Ascending aorta (tissue), 2 donors: Measurements from ENCODE around the gene NODAL. TPM values are rescaled to one million over a fixed set of nuclear protein-coding genes. Genes with fewer than 3 reads are reported as not detected.

Source experiments
- DNase-seq, 2 donors: peaks; one replicate each; pipeline ENCODE4 v3.0.0-alpha.2; 2019; ENCODE audit warnings: low spot score in 2 of 2
- H3K27ac ChIP-seq, 2 donors: fragments of 200-600 bp; sonication (generic); one replicate each; pipeline ENCODE4 v1.5.1; 2016 to 2017; ENCODE audit warnings: mild to moderate bottlenecking in 1 of 2
- H3K27me3 ChIP-seq: fragments of 200-600 bp; sonication (generic); one replicate; pipeline ENCODE4 v1.5.1; 2017
- H3K36me3 ChIP-seq, 2 donors: fragments of 200-600 bp; sonication (generic); one replicate each; pipeline ENCODE4 v1.5.1; 2016
- H3K4me1 ChIP-seq, 2 donors: fragments of 200-600 bp; sonication (generic); one replicate each; pipeline ENCODE4 v1.5.1; 2016 to 2017; ENCODE audit warnings: mild to moderate bottlenecking in 1 of 2
- H3K4me3 ChIP-seq, 2 donors: fragments of 200-600 bp; sonication (generic); one replicate each; pipeline ENCODE4 v1.5.1; 2016 to 2017; ENCODE audit warnings: mild to moderate bottlenecking in 1 of 2
- H3K9me3 ChIP-seq, 2 donors: fragments of 200-600 bp; sonication (generic); one replicate each; pipeline ENCODE4 v1.5.1; 2016
- CTCF ChIP-seq, 3 experiments: fragments of 200-600 bp in 2 of 3; fragments of 450-650 bp in 1 of 3; sonication (generic) in 2 of 3; IDR thresholded peaks; one replicate each; pipeline ENCODE4 v1.5.1; 2016 to 2019; ENCODE audit warnings: antibody characterized with exemption in 3 of 3, mild to moderate bottlenecking in 1 of 3, moderate library complexity in 1 of 3
- intact Hi-C: fragments of 100-400 bp; cut with DNase I; formaldehyde crosslinking; loops from one replicate; pipeline ENCODE4 v1.15.1; 2023
- total RNA-seq: library from RNA; depleted of rRNA; stranded (reverse); fragments of >200 nt; gene quantifications from one replicate; pipeline ENCODE4 v1.1.0, GENCODE V29; 2016

Gene NODAL
- total RNA-seq, 1 donor from 2014 or later, result not detected

- H3K4me1 ChIP-seq, result peaks cover 5 to 18% of the 10 kb centered on the region in 2 donors
- DNase-seq, result no peak
- no peaks in the 10 kb centered on the region for H3K9me3 ChIP-seq
- TF ChIP-seq CTCF (IDR thresholded peaks at IDR 0.05), result peak; percentile 79 to 92 (median 88)
- intact Hi-C loops, result loop anchor here (1.0 to 5.0 kb wide), 3 partner anchors 79 to 426 kb away; partner anchors contain the start of gene PCBD1
- no peak overlapping the region for H3K4me3 ChIP-seq
- H3K27ac ChIP-seq, result peak overlapping the region; percentile 1 to 46
- no peaks in the 10 kb centered on the region for H3K36me3 ChIP-seq
- H3K27me3 ChIP-seq, result no peaks in the 10 kb centered on the region
Measured at GRCh38 chr10:70461397-70462348, 20.2 kb upstream of the NODAL start.

GRCh38 chr10:70459774-70460490 lies 18.5 kb upstream of the NODAL start:
- H3K9me3 ChIP-seq, result no peaks in the 10 kb centered on the region
- peak overlapping the region; percentile 82 to 91 for H3K27ac ChIP-seq
- no peak for TF ChIP-seq CTCF (IDR thresholded peaks at IDR 0.05)
- no peak for DNase-seq
- H3K27me3 ChIP-seq, result no peaks in the 10 kb centered on the region
- intact Hi-C loops, result loop anchor here (2.0 to 5.0 kb wide), 5 partner anchors 19 to 427 kb away; partner anchors contain the start of genes LRRC20, PALD1, PCBD1 and SGPL1
- peaks cover 5 to 18% of the 10 kb centered on the region in 2 donors for H3K4me1 ChIP-seq
- H3K4me3 ChIP-seq, result no peak overlapping the region
- H3K36me3 ChIP-seq, result no peaks in the 10 kb centered on the region

- intact Hi-C loops, result loop anchor here (2.0 to 5.0 kb wide), 4 partner anchors 20 to 358 kb away; partner anchors contain the start of genes LRRC20, PALD1 and SGPL1
- H3K27ac ChIP-seq, result peak overlapping the region; percentile 82 to 91
- H3K36me3 ChIP-seq, result no peaks in the 10 kb centered on the region
- no peaks in the 10 kb centered on the region for H3K27me3 ChIP-seq
- peak overlapping the region; percentile 47 to 58 for H3K4me3 ChIP-seq
- H3K4me1 ChIP-seq, result peaks cover 5 to 18% of the 10 kb centered on the region in 2 donors
- TF ChIP-seq CTCF (IDR thresholded peaks at IDR 0.05), result no peak
- no peak for DNase-seq
- H3K9me3 ChIP-seq, result no peaks in the 10 kb centered on the region
Measured at GRCh38 chr10:70459061-70459773, 17.7 kb upstream of the NODAL start.

GRCh38 chr10:70458329-70459060 lies 17.0 kb upstream of the NODAL start:
- Histone ChIP-seq H3K4me1 (peaks cover 5 to 18% of the 10 kb centered on the region in 2 donors), H3K27ac (peak overlapping the region; percentile 82 to 91), H3K36me3 (no peaks in the 10 kb centered on the region), H3K9me3 (no peaks in the 10 kb centered on the region), H3K27me3 (no peaks in the 10 kb centered on the region), H3K4me3 (peak overlapping the region; percentile 47 to 58)
- peak in 1 of 3 experiments; percentile 42 for TF ChIP-seq CTCF (IDR thresholded peaks at IDR 0.05)
- intact Hi-C loops, result loop anchor here (1.0 to 5.0 kb wide), 5 partner anchors 20 to 359 kb away; partner anchors contain the start of genes EIF4EBP2, LRRC20, PALD1 and SGPL1
- DNase-seq, result peak; percentile 70 to 93
